GM19455 (cell line): ENCODE data around the gene AGTPBP1.
A peak's percentile ranks its signal among the peaks of the same experiment; 100 is the strongest.
"Not testable (repeated sequence)": the region's sequence is repeated elsewhere in the genome, so short reads cannot be mapped to it uniquely, and the experiment has no call there.

ENCODE experiments used
- ATAC-seq: cut with Tn5 transposase; IDR thresholded peaks from one replicate; pipeline ENCODE4 v1.9.1; 2021; ENCODE audit not compliant: unreplicated experiment

The AGTPBP1 gene

DNA sequence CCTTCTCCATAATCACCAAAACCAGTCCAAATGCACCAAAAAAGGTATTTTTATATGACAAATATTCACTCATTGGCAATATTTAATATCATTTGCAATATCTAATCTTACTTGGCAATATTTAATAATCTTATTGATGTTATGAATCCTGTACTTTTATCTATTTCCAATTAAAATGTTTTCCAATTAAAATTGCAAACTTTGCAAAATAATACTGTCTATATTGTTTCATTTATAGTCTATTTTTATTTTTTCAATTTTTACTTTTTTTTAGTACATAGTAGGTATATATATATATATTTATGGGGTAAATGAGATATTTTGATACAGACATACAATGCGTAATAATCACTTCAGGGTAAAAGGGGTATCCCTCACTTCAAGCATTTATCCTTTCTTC lies 109.9 kb downstream of the AGTPBP1 start:
- no peak for ATAC-seq

DNA sequence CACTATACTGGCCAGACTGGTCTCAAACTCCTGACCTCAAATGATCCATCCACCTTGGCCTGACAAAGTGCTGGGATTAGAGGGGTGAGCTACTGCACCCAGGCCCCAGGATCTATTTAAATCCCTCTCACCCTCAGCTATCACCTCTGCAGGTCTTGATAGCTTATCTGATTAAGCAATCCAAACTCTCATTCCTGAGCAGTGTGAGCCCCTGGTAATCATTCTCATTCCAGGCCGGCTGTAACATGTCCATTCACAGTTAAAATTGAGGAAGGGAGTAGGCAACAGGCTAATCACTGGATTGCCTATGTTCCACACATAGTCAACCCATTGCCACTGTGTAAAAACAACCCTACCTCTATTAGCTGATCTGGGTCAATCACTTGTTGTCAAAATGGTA lies 111.1 kb downstream of the AGTPBP1 start:
- no peak for ATAC-seq

DNA sequence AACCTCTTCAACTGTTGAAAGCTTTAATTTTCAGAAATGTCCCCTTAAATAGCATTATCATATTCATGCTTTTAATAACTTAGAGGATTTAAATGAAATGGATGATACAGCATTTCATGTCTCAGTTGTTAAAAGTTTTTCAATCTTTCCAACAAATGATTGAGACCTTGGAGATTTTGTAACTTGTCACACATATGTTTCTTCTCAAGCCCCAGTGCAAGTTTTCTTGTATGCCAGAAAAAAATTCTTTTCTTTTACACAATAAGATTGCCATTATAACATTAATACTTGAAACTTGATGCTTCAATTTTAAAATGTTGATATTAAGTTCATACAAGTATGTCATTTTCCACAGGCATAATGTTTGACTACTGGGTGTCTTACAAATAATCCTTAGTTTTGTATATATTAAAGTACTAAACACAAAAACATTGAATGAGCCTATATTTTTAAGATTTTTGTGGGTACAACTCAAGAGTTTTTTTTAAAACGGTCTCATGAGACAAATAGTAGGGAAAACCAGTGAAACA lies 124.5 kb downstream of the AGTPBP1 start:
- no peak for ATAC-seq

DNA sequence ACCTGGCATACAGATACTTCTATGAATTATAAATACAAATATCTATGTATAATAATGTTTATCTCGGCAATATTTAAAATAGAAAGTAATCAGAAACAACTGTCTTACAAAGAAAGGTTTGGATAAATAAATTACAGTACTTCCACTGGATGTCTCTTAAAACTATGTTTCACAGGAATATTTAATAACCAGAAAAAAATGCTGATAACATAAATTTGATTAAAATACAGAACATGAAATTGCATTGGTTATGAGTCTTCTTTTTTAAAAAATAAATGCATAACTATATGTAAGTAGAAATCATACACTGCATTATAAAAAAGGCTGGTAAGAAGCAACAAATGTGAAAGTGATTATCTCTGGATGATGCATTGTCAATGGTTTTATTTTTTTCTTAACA lies 126.0 kb downstream of the AGTPBP1 start:
- ATAC-seq: no peak

DNA sequence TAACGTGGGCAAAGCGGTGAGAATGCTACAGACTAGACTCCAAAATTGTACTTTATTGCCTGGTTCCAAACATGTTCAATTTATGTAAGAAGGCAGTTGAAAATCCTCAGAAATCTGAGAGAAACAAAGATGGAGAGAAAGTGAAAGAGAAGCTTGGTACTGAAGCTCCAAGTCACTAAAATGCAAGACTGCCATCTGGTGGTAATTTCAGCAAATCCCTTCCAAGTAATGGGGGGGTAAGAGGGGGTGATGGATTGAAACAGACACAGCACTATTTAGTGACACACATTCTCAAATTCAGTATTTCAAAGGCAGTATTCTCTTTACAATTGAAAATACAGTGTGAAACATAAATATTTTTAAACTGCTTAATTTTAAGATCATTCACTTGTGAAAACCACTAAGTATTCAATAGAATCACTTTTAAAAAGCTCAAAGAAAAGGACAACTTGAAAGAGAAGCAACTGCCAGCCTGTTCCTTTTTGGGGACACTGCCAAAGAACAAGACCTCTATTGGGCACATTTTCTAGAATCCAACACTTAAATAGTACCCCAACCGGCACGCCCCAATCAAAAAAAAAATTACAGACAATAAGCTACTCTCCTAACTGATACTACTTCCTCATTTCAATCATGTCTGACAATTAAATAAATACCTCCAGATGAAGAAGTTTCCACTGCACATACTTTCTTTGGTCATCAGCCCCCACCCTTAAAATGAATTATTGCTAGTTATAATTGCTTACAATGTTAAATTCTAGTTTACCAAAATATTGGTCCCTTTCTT lies 131.5 kb downstream of the AGTPBP1 start:
- peak; percentile 87 for ATAC-seq

DNA sequence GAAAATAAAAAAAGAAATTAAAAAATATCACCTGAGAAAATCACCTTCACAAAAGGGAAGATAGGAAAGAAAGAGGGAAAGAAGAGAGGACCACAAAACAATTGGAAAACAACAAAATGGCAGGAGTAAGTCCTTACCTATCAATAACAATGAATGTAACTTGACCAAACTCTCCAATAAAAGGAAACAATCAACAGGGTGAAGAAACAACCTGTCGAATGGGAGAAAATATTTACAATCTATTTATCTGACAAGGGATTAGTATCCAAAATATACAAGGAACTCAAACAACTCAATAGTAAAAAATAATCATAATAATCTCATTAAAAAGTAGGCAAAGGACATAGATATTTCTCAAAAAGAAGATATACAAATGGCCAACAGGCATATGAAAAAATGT lies 135.8 kb downstream of the AGTPBP1 start:
- ATAC-seq: no peak

DNA sequence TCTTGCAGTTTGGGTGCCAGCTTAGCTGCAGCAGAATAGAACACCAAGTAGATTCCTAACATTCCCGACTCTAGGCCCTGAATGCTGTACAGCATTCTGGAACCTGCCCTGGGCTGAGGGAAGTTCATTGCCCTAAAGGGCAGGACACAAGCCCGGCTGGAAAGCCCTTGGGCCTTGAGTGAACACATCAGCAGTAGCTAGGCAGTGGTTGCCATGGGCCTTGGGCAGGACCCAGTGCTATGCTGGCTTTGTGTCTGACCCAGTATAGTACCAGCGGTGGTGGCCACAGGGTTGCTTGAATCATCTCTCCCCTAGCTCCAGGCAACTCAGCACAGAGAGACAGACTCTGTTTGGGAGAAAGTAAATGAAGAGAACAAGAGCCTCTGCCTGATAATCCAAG lies 137.8 kb downstream of the AGTPBP1 start:
- ATAC-seq: no peak

DNA sequence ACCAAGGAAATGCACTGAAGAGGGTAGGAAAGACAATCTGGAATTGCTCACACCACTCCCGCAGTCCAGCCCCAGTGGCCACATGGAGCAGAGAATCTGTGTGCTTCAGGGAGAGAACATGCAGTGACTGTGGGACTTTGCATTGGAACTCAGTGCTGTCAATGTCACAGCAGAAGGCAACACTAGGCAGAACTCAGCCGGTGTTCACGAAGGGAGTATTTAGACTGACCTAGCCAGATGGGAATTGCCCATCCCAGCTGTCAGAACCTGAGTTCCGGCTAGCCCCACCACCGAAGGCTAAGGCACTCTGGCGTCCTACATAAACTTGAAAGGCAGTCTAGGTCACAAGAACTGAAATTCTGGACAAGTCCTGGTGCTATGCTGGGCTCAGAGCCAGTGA lies 139.0 kb downstream of the AGTPBP1 start:
- no peak for ATAC-seq

DNA sequence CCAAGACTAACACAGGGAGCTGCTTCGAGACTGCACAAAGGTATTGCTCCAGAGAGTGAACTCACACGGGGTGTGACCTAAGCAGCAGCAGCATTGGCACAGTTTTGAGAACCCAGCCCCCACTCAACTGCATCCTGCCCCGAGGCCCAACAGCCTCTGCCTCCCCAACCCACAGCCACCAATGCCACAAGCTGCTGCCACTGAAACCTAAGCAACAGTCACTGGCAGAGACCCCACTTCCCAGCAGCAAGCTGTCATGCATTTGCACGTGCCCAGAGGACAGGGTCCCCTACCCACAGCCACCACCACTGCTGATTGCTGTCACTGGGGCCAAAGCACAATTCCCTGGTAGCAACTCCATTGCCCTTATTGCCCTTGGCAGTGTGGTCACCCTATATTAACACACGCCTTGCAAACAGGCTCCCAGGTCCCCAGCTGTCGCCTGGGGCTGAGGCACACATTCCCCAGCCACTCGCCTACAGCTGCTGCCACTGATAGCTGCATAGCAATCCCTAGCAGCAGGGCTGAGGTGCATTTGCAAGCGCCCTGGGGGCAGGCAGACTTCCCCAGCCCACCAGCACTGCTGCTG lies 141.0 kb downstream of the AGTPBP1 start:
- no peak for ATAC-seq

DNA sequence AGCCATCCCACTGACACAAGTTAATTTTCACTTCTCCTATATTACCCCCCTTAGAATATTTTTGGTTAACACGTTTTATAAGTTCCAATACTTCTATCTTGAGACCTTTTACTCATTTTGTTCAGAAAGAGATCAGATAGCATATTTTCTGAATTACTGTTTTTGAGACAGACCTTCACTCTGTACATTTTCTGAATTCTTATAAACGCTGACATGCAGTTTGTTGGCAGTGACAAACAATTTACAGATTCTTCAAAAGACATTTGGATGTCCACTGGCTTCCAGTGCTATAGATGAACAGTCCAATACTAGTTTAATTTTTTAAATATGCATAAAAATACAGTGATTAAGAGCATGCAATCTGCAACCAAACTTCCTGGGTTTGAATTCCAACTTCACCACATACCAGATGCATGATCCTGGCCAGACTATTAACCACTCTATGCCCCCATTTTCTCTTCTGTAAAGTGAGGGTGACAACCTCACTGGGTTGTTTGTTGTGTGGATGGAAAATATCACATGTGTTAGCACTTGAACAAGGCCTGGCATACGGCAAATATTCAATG lies 142.1 kb downstream of the AGTPBP1 start:
- no peak for ATAC-seq

DNA sequence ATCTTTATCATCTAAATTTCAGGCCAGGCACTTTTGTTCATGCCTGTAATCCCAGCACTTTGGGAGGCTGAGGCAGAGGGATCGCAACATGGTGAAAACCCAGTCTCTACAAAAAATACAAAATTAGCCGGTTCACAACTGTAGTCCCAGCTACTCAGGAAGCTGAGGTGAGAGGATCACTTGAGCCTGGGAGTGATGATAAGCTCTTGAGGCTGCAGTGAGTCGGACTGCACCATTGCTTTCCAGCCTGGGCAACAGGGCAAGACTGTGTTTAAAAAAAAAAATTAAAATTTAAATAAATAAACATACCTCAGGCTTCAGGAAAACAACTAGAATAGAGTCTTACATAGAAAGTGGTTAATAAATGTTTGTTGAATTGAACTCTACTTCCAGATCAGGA lies 147.4 kb downstream of the AGTPBP1 start:
- no peak for ATAC-seq

DNA sequence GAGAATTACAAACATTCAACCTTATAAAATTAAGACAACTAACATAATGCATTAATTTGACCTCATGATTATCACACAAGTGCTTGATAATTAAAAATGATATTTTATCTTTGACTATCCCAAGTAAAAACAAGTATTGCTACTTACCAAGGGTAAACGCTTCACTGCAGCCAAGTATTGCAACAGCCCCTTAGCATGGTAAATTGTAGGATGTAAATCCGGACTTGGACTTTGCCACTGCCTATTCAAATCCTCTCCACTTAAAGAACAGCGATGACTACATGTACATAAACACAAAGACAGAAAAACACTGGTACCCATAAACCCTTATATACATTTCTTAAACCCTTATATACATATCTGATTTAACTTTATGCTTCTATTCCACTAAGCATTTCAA lies 155.1 kb downstream of the AGTPBP1 start:
- no peak for ATAC-seq

DNA sequence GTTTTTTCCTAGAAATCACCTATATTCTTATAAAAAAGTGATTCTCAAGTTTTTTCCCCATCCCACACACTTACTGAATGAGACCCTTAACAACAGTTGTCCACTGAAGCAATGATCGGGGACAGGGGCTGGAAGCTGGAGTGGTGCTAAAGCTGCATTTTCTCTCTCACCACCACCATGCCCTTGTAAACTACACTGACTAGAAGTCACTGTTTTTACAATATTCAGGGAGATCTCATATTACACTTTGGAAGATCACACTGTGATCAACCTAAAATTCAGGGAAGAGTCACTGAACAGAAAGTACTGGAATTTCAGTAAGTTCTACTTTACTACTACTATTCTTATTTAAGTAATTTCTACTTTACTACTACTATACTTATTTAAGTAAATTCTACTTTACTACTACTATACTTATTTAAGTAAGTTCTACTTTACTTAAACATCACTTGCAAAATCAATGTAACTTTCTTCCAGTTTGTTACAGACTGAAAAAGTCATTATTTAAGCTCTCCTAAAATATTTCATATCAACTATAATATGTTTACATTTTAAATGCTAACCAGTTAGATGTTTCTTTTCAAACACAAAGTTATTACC lies 164.3 kb downstream of the AGTPBP1 start:
- no peak for ATAC-seq

DNA sequence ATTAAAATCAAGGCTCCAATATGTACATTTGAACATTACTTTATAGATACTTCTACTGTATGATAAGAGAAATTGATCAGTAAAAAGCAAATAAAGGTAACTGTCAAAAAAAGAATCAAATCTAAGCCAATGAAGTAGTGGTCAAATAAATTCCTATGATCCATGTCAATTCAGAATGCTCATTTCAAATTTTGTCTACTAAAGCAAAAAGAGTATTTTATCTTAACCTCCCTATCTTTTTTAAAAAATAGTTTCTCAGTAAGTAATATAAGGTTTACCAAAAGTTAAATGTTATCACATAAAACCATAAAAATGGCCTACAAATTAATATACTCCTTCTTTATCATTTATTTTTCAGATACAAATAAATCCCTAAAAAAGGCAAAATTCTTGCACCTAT lies 165.9 kb downstream of the AGTPBP1 start:
- ATAC-seq: no peak

DNA sequence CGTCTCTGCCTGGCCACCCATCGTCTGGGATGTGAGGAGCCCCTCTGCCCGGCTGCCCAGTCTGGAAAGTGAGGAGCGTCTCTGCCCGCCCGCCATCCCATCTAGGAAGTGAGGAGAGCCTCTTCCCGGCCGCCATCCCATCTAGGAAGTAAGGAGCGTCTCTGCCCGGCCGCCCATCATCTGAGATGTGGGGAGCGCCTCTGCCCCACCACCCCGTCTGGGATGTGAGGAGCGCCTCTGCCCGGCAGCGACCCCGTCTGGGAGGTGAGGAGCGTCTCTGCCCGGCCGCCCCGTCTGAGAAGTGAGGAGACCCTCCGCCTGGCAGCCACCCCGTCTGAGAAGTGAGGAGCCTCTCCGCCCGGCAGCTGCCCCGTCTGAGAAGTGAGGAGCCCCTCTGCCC lies 168.2 kb downstream of the AGTPBP1 start:
- ATAC-seq: not testable (repeated sequence)

DNA sequence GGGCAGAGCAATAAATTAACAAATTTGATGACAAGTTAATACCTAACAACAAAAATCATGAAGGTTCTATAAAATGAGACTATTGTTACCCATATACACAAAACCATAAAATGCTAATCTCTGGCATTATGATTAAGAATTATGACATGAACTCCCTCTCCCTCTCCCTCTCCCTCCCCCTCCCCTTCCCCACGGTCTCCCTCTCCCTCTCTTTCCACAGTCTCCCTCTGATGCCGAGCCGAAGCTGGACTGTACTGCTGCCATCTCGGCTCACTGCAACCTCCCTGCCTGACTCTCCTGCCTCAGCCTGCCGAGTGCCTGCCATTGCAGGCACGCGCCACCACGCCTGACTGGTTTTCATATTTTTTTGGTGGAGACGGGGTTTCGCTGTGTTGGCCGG lies 168.8 kb downstream of the AGTPBP1 start:
- not testable (repeated sequence) for ATAC-seq

DNA sequence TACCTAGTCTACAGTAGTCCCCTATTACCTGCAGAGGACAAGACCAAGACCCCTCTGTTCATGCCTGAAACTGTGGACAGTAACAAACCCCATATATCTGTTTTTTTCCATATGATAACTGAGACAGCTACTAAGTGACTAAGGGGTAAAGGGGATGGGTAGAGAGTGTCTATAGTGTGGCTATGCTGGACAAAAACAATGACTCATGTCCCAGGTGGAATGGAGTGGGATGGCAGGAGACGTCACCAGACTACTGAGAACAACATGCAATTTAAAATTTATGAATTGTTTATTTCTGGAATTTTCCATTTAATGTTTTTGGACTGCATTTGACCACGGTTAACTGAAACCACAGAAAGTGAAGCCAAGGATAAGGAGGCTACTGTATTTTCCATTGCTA lies 171.8 kb downstream of the AGTPBP1 start:
- no peak for ATAC-seq

DNA sequence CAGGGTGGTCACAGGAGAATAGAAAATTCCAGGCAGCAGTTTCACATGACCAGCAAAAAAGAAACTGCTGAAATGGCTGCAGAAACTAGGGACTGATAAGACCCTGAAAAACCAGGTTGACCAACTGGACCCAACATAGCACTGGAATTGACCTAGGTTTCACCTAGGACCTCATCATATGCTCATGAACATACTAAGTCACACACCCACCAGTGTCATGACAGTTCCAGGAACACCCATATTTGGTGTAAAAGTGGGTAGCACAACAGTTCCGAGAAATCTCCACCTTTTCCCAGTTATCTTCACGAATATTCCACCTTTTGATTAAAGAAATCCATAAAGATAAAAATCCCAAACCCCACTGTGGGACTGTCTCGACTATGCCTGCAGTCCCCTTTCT lies 182.2 kb downstream of the AGTPBP1 start:
- no peak for ATAC-seq

DNA sequence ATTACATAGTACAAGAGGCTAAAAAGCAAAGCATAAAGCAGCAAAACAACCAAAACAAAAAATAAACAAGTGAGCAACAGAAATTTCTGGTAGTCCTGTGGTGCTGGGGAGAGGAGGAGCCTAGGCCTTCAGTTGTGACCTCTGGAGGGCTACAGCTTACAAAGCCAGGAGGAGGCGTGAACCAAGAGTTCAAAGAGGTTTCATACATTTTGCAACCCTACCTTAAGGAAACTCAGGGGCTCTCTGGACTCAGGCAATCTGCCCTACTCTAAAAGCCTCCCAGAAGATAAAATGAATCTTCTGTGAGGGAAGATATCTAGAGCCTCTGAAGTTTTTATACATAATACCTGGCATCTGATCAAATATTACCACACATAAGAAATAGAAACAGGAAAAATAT lies 187.4 kb downstream of the AGTPBP1 start:
- no peak for ATAC-seq

DNA sequence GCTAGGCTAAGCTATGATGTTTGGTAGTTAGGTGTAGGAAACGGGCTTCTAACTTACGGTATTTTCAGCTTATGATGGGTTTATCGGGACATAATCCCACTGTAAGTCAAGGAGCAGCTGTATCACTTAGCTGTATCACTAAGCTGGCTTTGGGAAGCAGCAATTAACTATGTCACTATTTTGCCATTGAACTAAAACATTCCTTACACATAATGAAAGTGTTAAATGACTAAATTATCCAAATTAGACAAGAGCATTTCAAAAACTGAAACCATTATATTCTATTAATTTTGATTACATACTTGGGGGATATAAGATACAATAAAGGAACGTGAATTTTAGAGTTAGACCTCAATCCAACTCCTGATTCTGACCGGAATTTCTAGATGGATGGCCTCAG lies 188.3 kb downstream of the AGTPBP1 start:
- no peak for ATAC-seq

DNA sequence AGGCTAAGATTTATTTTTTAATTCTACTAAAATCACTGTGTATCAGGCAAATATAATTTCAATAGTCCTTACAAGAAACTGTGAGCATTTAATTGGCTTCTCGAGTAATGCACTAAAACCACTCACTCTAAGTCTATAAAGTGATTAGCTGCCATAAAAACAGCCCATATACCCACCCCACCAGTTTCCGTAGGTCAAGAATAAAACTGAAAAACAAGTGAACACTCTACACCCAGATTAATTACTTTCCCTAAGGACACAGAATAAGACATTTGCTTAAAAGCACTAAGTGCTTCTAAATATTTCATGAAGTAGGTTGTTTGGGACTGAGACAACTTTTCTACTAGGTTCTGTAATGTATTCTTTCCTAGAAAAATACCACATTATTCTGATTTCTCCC lies 194.2 kb downstream of the AGTPBP1 start:
- ATAC-seq: no peak

DNA sequence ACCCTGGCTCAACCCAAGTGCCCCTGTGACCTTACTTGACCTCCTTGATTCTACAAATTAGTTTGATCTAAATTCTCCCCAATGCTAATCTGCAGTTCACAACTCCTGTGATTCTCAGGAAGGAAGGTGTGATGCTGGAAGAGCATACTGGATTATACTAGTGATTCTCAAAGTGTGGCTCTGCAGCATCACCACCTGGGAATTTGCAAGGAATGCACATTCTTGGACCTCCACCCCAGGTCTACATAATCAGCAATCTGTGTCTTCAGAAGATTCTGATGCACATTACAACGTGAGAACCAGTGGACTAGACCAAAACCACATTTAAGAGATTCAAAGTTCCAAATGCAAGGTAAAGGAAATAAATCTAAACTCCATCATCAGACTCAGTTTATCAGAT lies 198.6 kb downstream of the AGTPBP1 start:
- no peak for ATAC-seq
